Large intestine (tissue), 3 donors: ENCODE results near the gene MPP1. TPM values are rescaled to one million over a fixed set of nuclear protein-coding genes. Genes with fewer than 3 reads are reported as not detected.

Experiments
- DNase-seq, 2 donors: peaks; one replicate each; pipeline versions ENCODE4 v3.0.0 to v3.0.0-alpha.2; 2013
- H3K27ac ChIP-seq: one replicate; pipeline ENCODE4 v1.5.1; 2013; ENCODE audit warnings: low read length
- H3K27me3 ChIP-seq: 2 replicates; pipeline ENCODE4 v1.6.1; 2013; ENCODE audit warnings: low read length; ENCODE audit not compliant: control insufficient read depth, insufficient read depth
- H3K36me3 ChIP-seq: 2 replicates; pipeline ENCODE4 v1.6.1; 2013; ENCODE audit warnings: low read length; ENCODE audit not compliant: control insufficient read depth, insufficient read depth
- H3K4me1 ChIP-seq: one replicate; pipeline ENCODE4 v1.6.1; 2013; ENCODE audit warnings: low read length; ENCODE audit not compliant: control insufficient read depth, insufficient read depth
- H3K4me3 ChIP-seq: one replicate; pipeline ENCODE4 v1.5.1; 2013; ENCODE audit warnings: low read length
- H3K9me3 ChIP-seq: one replicate; pipeline ENCODE4 v1.6.1; 2013; ENCODE audit warnings: mild to moderate bottlenecking, low read depth, low read length, moderate library complexity; ENCODE audit not compliant: control insufficient read depth
- WGBS: methylation state at CpG from one replicate; pipeline ENCODE4 v1.1.5; 2013; ENCODE audit warnings: low lambda C conversion rate; ENCODE audit not compliant: insufficient coverage; 5-methylcytosine and 5-hydroxymethylcytosine counted together
- polyA plus RNA-seq: library from polyadenylated mRNA; unstranded; fragments of 120-200 nt; gene quantifications from one replicate; pipeline ENCODE4 v1.2.1, GENCODE V29; 2013

Gene MPP1
- polyA plus RNA-seq, 1 donor: 86.4 TPM

GRCh38 chrX:154749856-154750255 is 55.4 kb downstream of the MPP1 start:
- H3K27ac ChIP-seq: no peak overlapping the region

GRCh38 chrX:154748712-154749339 is 56.5 kb downstream of the MPP1 start:
- no peaks in the 10 kb centered on the region for H3K9me3 ChIP-seq
- H3K4me1 ChIP-seq: no peaks in the 10 kb centered on the region
- H3K4me3 ChIP-seq: no peak overlapping the region
- no peaks in the 10 kb centered on the region for H3K36me3 ChIP-seq
- DNase-seq: peak in 1 of 2 donors; percentile 17
- H3K27ac ChIP-seq: no peak overlapping the region
- H3K27me3 ChIP-seq: peaks cover 42% of the 10 kb centered on the region
- no CpG with 5 or more reads among the region's 11 CpGs for WGBS

More at GRCh38 chrX:154749856-154750255, 55.4 kb downstream of the MPP1 start:
- Histone ChIP-seq H3K27me3 (peaks cover 42% of the 10 kb centered on the region), H3K9me3 (no peaks in the 10 kb centered on the region), H3K36me3 (no peaks in the 10 kb centered on the region), H3K4me1 (no peaks in the 10 kb centered on the region), H3K4me3 (peak overlapping the region; percentile 37)
- DNase-seq: no peak
- WGBS: no CpG with 5 or more reads among the region's 6 CpGs

DNA sequence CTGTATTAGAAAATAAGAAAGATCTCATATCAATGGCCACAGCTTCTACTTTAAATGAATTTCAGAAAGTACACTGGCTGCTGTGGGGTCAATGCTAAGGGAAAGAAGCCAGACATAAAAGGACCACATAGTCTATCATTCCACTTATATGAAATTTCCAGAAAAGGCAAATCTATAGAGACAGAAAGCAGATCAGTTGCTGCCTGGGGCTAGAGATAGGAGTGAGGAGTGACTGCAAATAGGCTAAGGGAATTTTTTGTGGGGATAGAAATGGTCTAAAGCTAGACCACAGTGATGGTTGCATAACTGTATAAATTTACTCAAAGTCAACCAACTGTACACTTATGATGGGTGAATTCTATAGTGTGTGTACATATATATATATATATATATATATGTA is 62.7 kb downstream of the MPP1 start:
- no peak for DNase-seq
- Histone ChIP-seq H3K36me3 (no peaks in the 10 kb centered on the region), H3K4me1 (no peaks in the 10 kb centered on the region), H3K9me3 (no peaks in the 10 kb centered on the region), H3K4me3 (no peak overlapping the region), H3K27me3 (no peaks in the 10 kb centered on the region), H3K27ac (no peak overlapping the region)

DNA sequence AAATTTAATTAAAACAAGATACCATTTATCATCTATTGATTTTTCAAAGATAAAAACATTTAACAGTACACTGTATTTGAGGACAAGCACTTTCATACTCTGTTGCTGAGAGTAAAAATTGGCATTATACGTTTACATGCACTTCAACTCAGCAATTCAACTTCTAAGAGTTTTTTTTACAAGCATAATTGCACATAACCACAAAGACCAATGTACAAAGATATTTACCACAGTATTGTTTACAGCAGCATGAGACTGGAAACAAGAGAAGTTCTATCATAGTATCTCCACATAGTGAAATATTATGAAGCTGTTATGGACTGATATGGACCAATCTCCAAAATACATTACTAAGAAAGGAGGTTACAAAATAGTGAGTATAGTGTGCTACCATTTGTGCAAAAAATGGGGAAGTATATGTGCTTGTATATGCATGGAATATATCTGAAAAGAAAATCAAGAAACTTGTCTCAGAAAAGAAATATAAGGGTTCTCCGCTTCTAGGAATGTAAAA is 65.3 kb downstream of the MPP1 start:
- no peaks in the 10 kb centered on the region for H3K9me3 ChIP-seq
- no peak overlapping the region for H3K27ac ChIP-seq
- no CpG with 5 or more reads among the region's 2 CpGs for WGBS
- H3K4me3 ChIP-seq: no peak overlapping the region
- no peak for DNase-seq
- no peaks in the 10 kb centered on the region for H3K27me3 ChIP-seq
- no peaks in the 10 kb centered on the region for H3K36me3 ChIP-seq
- H3K4me1 ChIP-seq: no peaks in the 10 kb centered on the region

GRCh38 chrX:154738011-154738738 is 67.1 kb downstream of the MPP1 start:
- no peak for DNase-seq
- WGBS: 33% methylated on average over 1 of the region's 8 CpGs
- no peak overlapping the region for H3K4me3 ChIP-seq
- no peaks in the 10 kb centered on the region for H3K36me3 ChIP-seq
- no peaks in the 10 kb centered on the region for H3K9me3 ChIP-seq
- peaks cover 3% of the 10 kb centered on the region for H3K4me1 ChIP-seq
- no peaks in the 10 kb centered on the region for H3K27me3 ChIP-seq
- H3K27ac ChIP-seq: peak overlapping the region; percentile 33

- H3K4me3 ChIP-seq: no peak overlapping the region
- H3K36me3 ChIP-seq: no peaks in the 10 kb centered on the region
- H3K9me3 ChIP-seq: no peaks in the 10 kb centered on the region
- no peaks in the 10 kb centered on the region for H3K27me3 ChIP-seq
- no peak overlapping the region for H3K27ac ChIP-seq
- no peak for DNase-seq
- 83% methylated on average over 1 of the region's 5 CpGs for WGBS
- peaks cover 3% of the 10 kb centered on the region for H3K4me1 ChIP-seq
Observed at GRCh38 chrX:154737136-154737535, 68.1 kb downstream of the MPP1 start.

- WGBS: no CpG with 5 or more reads among the region's 7 CpGs
- peak overlapping the region; percentile 51 for H3K27ac ChIP-seq
- no peaks in the 10 kb centered on the region for H3K36me3 ChIP-seq
- DNase-seq: no peak
- no peak overlapping the region for H3K4me3 ChIP-seq
- H3K27me3 ChIP-seq: no peaks in the 10 kb centered on the region
- no peaks in the 10 kb centered on the region for H3K9me3 ChIP-seq
- H3K4me1 ChIP-seq: peaks cover 3% of the 10 kb centered on the region
Observed at GRCh38 chrX:154735695-154736393, 69.4 kb downstream of the MPP1 start.

DNA sequence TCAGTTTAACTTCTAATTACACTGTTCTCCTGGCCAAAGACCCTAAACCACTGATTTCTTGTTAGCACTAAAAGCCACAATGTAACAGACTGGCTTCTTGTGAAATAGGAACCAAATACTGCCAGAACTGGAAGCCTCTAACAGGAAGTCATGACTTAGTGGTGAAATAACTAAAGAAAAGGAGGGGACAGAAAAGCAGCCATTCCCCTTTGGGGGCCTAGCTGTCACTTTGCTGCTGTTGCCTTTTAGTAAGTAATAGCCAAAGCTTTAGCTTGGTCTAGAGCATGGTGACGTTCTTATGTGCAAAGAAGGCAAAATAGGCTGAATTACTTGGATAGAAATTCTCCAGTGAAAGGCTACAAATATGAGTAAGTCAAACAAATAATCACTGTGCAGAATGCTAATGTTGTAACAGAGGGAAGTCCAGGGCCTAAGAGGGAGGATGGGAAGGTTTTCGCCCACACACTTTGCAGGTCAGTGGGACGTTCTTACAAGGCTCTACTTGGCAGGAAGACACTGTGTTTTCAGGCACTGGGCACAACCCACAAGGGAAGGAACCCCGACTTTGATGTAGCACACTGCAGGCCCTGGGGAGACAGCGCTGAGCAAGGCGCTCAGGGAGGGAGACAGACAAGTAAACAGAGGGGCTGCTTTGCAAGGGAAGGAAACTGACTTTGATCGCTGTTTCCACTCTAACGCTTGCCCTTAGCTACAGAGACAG is 71.1 kb downstream of the MPP1 start:
- Histone ChIP-seq H3K9me3 (no peaks in the 10 kb centered on the region), H3K27me3 (no peaks in the 10 kb centered on the region), H3K4me3 (no peak overlapping the region), H3K27ac (peak overlapping the region; percentile 56), H3K36me3 (no peaks in the 10 kb centered on the region), H3K4me1 (peaks cover 3% of the 10 kb centered on the region)
- no peak for DNase-seq
- WGBS: no CpG with 5 or more reads among the region's 8 CpGs

DNA sequence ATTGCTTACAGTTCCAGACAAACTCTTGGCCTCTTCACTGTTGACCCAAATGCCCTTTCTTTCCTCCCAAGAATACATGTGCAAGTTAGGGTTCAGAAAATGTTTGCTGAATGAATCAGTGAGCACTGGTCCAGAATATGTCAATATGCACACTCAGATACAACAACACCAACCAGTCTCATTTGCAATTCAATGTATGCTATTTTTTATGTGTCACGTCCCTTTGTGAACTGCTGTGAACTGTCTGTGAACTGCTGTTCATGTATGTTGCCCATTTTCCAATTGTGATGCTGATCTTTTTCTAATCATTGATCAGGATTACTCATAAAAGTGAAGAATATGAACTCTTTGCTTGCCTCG is 72.2 kb downstream of the MPP1 start:
- DNase-seq: no peak
- no peak overlapping the region for H3K4me3 ChIP-seq
- H3K27me3 ChIP-seq: no peaks in the 10 kb centered on the region
- H3K4me1 ChIP-seq: peaks cover 3% of the 10 kb centered on the region
- no CpG with 5 or more reads among the region's 2 CpGs for WGBS
- no peaks in the 10 kb centered on the region for H3K36me3 ChIP-seq
- H3K9me3 ChIP-seq: no peaks in the 10 kb centered on the region
- no peak overlapping the region for H3K27ac ChIP-seq

DNA sequence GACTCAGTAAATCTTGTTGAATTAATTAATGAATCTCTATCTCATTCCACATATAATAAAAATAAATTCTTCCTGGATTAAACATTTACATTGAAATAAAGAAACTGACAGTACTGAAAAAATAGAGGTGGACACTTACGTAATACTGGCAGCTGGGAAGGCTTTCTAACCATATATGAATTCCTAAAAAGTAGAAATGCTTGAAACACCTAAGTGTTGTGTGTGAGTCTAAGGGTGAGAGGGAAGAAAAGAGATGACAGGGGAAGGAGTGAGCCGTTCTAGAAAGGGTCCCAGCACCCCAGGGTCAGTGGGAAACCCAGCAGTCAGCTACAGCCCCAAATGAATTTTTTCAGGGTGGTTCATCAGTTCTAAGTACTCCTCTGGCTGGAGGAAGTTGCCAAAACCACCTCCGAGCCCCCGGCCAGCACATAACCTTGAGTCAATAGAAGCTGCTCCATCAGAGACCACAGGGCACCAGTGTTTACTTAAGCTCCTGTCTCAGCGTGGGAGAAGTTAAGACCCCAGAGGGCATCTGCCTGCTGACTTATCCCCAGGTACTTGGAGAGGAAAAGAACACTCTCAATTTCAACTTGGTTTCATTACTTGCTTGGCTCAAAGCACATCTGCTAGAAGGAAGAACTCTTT is 72.7 kb downstream of the MPP1 start:
- Histone ChIP-seq H3K4me3 (no peak overlapping the region), H3K4me1 (peaks cover 3% of the 10 kb centered on the region), H3K9me3 (no peaks in the 10 kb centered on the region), H3K27me3 (no peaks in the 10 kb centered on the region), H3K27ac (no peak overlapping the region), H3K36me3 (no peaks in the 10 kb centered on the region)
- no peak for DNase-seq
- no CpG with 5 or more reads among the region's 5 CpGs for WGBS
